ENCODE data around the gene NBPF3. TPM values are rescaled to one million over a fixed set of nuclear protein-coding genes. Genes with fewer than 3 reads are reported as not detected.
"Not testable (repeated sequence)": the region's sequence is repeated elsewhere in the genome, so short reads cannot be mapped to it uniquely, and the experiment has no call there.

The NBPF3 gene
- total RNA-seq, 1 donor from 2014 or later, result 3.9 TPM

DNA sequence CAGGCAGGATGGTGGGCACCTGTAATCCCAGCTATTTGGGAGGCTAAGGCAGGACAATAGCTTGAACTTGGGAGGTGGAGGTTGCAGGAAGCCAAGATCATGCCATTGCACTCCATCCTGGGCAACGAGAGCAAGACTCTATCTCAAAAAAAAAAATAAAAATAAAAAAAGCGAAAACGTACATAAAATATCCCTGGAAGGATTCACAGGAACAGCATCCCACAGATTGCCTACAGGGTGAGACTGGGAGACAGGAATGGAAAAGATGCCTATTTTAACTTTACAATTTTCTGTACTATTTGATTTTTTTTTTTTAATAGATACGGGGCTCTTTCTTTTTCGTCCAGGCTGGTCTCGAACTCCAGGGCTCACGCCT lies 604 bp upstream of the NBPF3 start:
- no peaks in the 10 kb centered on the region for H3K9me3 ChIP-seq
- no peak for TF ChIP-seq CTCF (IDR thresholded peaks at IDR 0.05)
- no peak overlapping the region for H3K27ac ChIP-seq
- DNase-seq (ENCODE audit: low spot score in 2 of 2), result no peak
- H3K4me3 ChIP-seq, result peak overlapping the region; percentile 80 to 81
- intact Hi-C loops (cut with DNase I), result no loop called here
- H3K36me3 ChIP-seq, result no peaks in the 10 kb centered on the region
- H3K27me3 ChIP-seq, result no peaks in the 10 kb centered on the region
- H3K4me1 ChIP-seq, result peaks cover 0 to 14% of the 10 kb centered on the region in 2 donors

DNA sequence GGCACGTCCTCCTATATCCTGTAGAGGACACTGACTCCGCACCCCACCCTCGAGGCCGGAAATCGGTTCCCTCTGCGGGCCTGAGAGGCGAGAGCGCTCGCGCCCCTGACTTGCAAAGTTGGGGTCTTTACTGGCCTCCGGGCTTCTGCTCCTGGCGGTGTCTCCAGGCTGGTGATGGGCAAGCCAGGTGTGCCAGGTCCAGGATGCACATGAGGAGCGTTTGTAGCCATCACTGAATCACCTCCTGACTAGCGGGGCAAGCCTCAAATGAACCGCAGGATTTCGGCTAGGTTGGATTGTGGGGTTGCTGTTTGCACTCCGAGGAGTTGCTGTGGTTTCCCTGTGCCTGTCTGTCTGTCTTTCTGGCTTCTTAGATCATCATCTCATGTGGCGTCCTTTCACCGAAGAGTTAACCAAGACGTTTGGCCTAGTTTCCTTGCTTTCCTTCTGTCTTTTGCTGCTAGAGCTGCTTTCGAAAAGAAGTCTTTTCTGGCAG lies 741 bp downstream of the NBPF3 start:
- DNase-seq (ENCODE audit: low spot score in 2 of 2); H3K27me3 ChIP-seq; H3K9me3 ChIP-seq; H3K36me3 ChIP-seq; intact Hi-C loops (cut with DNase I): not testable (repeated sequence)
- peak overlapping the region; percentile 80 to 81 for H3K4me3 ChIP-seq
- H3K4me1 ChIP-seq, result peaks cover 0 to 14% of the 10 kb centered on the region in 2 donors
- H3K27ac ChIP-seq, result peak overlapping the region; percentile 27 to 31

- H3K27ac ChIP-seq; intact Hi-C loops (cut with DNase I); H3K4me1 ChIP-seq; DNase-seq (ENCODE audit: low spot score in 2 of 2); H3K27me3 ChIP-seq; H3K36me3 ChIP-seq; H3K4me3 ChIP-seq; H3K9me3 ChIP-seq: not testable (repeated sequence)
Measured at GRCh38 chr1:21446647-21447046, 6.7 kb downstream of the NBPF3 start.

- H3K4me3 ChIP-seq, result no peak overlapping the region
- no peaks in the 10 kb centered on the region for H3K4me1 ChIP-seq
- intact Hi-C loops (cut with DNase I), result no loop called here
- no peak for TF ChIP-seq CTCF (IDR thresholded peaks at IDR 0.05)
- DNase-seq (ENCODE audit: low spot score in 2 of 2), result no peak
- peaks cover 0 to 3% of the 10 kb centered on the region in 2 donors for H3K36me3 ChIP-seq
- H3K27ac ChIP-seq, result no peak overlapping the region
- H3K27me3 ChIP-seq, result no peaks in the 10 kb centered on the region
- H3K9me3 ChIP-seq, result no peaks in the 10 kb centered on the region
Measured at GRCh38 chr1:21447311-21447710, 7.4 kb downstream of the NBPF3 start.

DNA sequence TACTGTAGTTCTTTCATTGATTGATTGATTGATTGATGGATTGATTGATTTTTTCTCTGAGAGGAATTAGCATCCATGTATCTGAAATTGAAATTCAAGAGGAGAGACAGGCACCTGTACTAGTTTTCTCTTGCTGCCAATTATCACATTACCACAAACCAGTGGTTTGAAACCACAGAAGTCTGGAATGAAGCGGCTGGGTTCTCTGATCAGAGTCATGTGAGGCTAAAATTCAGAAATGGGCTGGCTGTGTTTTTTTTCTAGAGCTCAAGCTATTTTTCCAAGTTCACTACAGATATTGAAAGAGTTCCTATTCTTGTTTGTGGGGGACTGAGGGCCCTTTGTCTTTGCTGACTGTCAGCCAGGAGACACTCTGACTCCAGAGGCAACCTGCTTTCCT lies 10.0 kb downstream of the NBPF3 start:
- H3K27ac ChIP-seq, result no peak overlapping the region
- intact Hi-C loops (cut with DNase I), result no loop called here
- peaks cover 0 to 3% of the 10 kb centered on the region in 2 donors for H3K36me3 ChIP-seq
- TF ChIP-seq CTCF (IDR thresholded peaks at IDR 0.05), result no peak
- H3K27me3 ChIP-seq, result no peaks in the 10 kb centered on the region
- H3K9me3 ChIP-seq, result no peaks in the 10 kb centered on the region
- no peaks in the 10 kb centered on the region for H3K4me1 ChIP-seq
- no peak for DNase-seq (ENCODE audit: low spot score in 2 of 2)
- H3K4me3 ChIP-seq, result no peak overlapping the region

- no peak for DNase-seq (ENCODE audit: low spot score in 2 of 2)
- intact Hi-C loops (cut with DNase I), result no loop called here
- H3K4me1 ChIP-seq, result no peaks in the 10 kb centered on the region
- H3K27ac ChIP-seq, result no peak overlapping the region
- TF ChIP-seq CTCF (IDR thresholded peaks at IDR 0.05), result no peak
- H3K27me3 ChIP-seq, result no peaks in the 10 kb centered on the region
- no peaks in the 10 kb centered on the region for H3K9me3 ChIP-seq
- H3K4me3 ChIP-seq, result no peak overlapping the region
- no peaks in the 10 kb centered on the region for H3K36me3 ChIP-seq
Measured at GRCh38 chr1:21451212-21451611, 11.3 kb downstream of the NBPF3 start.

DNA sequence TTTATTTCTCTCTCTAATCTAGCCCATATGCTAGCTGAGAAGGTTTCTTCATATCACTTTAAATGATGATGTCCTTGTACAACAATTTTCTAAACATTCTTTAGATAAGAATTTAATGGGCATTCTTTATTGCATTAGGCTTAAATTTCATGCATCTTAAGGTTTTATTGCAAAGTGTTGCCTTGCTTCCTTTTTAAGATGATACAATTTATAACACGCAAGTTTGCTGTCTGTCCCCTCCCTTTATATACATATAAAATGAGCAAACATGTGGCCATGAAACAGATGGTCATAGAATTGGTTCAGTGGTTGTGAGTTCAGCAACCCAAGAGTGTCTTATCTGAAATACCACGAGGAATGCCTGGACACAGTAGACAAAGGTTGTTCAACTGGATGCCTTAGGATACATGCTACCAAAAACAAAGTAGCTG lies 12.1 kb downstream of the NBPF3 start:
- Histone ChIP-seq H3K36me3 (no peaks in the 10 kb centered on the region), H3K4me1 (no peaks in the 10 kb centered on the region), H3K27me3 (no peaks in the 10 kb centered on the region), H3K9me3 (no peaks in the 10 kb centered on the region), H3K4me3 (no peak overlapping the region), H3K27ac (no peak overlapping the region)
- no peak for DNase-seq (ENCODE audit: low spot score in 2 of 2)
- intact Hi-C loops (cut with DNase I), result no loop called here
- no peak for TF ChIP-seq CTCF (IDR thresholded peaks at IDR 0.05)

- H3K27ac ChIP-seq; H3K9me3 ChIP-seq; H3K4me1 ChIP-seq; H3K27me3 ChIP-seq; H3K36me3 ChIP-seq; intact Hi-C loops (cut with DNase I); DNase-seq (ENCODE audit: low spot score in 2 of 2); H3K4me3 ChIP-seq: not testable (repeated sequence)
Measured at GRCh38 chr1:21453964-21454614, 14.2 kb downstream of the NBPF3 start.

DNA sequence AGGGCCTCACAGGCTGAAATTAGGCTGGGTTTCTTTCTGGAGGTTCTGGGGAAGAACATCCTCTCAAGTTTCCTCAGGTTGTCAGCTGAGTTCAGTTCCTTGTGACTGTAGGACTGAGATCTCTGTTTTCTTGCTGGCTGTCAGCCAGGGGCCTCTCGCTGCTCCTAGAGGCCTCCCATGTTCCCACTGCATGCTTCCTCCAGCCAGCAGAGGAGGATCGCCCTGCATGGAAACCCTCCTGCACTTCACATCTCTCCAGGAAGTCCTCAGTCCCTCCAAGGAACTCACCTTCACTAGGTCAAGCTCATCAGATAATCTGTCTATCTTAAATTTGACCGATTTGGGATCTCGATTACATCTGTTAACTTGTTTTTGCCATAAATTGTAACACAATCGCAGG lies 15.0 kb downstream of the NBPF3 start:
- intact Hi-C loops (cut with DNase I), result not testable (repeated sequence)

More for the DNA sequence above, 15.0 kb downstream of the NBPF3 start:
- H3K4me3 ChIP-seq; H3K27me3 ChIP-seq; H3K4me1 ChIP-seq; H3K27ac ChIP-seq; H3K36me3 ChIP-seq; H3K9me3 ChIP-seq; DNase-seq (ENCODE audit: low spot score in 2 of 2): not testable (repeated sequence)
